ENCODE data around the gene USP30.
"Not testable (repeated sequence)": the region's sequence is repeated elsewhere in the genome, so short reads cannot be mapped to it uniquely, and the experiment has no call there.

USP30 gene

DNA sequence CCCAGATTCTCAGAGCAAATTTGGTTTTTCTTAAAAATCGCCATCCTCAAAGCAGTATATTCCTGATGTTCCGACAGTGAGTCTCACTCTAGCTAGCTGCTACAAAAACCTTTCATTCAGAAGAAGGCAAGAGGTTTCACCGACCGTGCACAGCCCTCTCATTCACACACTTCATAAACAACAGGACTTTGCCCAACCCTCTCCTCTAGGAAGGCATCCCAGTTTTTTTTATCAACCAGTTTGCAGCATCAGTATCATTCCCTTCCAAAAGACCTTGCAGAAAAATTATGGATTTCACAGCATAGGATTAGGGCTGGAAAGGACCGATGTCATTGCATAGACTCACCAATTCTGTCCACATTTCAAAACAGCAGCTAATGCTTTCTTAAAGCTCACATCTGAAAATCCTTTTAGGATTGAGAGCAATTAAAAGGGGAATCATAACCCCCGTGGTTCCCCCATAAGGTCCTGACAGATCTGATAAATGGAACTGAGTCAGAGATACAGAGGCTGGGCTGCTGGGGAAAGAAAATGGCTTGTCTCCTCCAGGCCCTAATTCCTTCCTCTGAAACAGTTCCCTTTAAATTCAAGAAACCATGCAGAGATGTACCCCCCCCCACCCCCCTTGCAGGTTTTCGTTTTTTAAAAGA is 32.1 kb upstream of the USP30 start:
- Histone ChIP-seq H3K4me1 (ENCODE audit: low read depth, poor library complexity, severe bottlenecking) (no peaks in the 10 kb centered on the region), H3K4me3 (IDR thresholded peaks at IDR 0.05; ENCODE audit: insufficient read depth, low read depth, low read length) (no peak overlapping the region)

DNA sequence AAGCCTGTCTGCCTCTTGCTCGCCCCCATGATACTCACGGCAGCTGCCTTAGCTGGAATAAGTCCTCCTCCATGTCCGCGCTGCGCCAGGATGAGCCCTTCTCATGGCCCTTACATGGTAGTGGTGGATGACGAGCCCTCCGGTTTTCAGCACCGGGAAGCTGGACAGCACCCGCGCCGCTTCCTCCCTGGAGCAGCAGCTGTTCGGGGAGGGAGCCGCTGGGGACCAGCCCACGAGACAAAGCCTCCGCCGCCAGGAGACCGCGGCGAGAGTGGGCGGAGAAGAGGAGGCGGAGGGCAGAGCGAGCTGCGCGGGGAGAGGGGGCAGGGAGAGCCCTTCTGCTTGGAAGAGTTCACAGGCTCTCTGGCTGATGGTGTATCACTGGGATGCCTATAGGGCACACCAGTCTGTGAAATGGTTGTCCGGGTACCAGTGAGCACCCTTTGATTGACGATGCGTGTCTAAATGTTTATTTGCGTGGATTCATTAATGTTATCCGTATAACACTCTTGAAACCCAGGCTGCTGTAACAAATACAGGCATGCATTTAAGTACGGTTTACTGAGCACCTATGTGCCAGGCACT is 31.5 kb upstream of the USP30 start, which contains the start of gene SVOP:
SVOP (minus strand) TSS at position 273 of the 585 bp plus-strand sequence; CDS start at position 73, 200 bp downstream.
- H3K4me2 ChIP-seq: no peak within 1 kb of the TSS; the same call in 1 of the 2 replicates

More for the DNA sequence above, 32.1 kb upstream of the USP30 start:
- Histone ChIP-seq H3K4me2 (no peak overlapping the region), H3K27ac (no peak overlapping the region), H3K27me3 (ENCODE audit: insufficient read depth, low read depth) (no peaks in the 10 kb centered on the region), H3K79me2 (ENCODE audit: insufficient read depth, low read depth) (no peaks in the 10 kb centered on the region), H4K20me1 (ENCODE audit: insufficient read depth) (no peaks in the 10 kb centered on the region), H3K36me3 (ENCODE audit: insufficient read depth) (no peaks in the 10 kb centered on the region), H2AFZ (ENCODE audit: low read depth) (no peak overlapping the region), H3K9ac (no peak overlapping the region)
- TF ChIP-seq, protein P1, sequence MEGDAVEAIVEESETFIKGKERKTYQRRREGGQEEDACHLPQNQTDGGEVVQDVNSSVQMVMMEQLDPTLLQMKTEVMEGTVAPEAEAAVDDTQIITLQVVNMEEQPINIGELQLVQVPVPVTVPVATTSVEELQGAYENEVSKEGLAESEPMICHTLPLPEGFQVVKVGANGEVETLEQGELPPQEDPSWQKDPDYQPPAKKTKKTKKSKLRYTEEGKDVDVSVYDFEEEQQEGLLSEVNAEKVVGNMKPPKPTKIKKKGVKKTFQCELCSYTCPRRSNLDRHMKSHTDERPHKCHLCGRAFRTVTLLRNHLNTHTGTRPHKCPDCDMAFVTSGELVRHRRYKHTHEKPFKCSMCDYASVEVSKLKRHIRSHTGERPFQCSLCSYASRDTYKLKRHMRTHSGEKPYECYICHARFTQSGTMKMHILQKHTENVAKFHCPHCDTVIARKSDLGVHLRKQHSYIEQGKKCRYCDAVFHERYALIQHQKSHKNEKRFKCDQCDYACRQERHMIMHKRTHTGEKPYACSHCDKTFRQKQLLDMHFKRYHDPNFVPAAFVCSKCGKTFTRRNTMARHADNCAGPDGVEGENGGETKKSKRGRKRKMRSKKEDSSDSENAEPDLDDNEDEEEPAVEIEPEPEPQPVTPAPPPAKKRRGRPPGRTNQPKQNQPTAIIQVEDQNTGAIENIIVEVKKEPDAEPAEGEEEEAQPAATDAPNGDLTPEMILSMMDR (conservative IDR thresholded peaks at IDR 0.05; ENCODE audit: low read depth, low read length): no peak

GRCh38 chr12:109027767-109028166 is 24.6 kb upstream of the USP30 start:
- H3K27ac ChIP-seq: no peak overlapping the region
- TF ChIP-seq, protein P1 (conservative IDR thresholded peaks at IDR 0.05; ENCODE audit: low read depth, low read length): no peak

More for the DNA sequence above, 31.5 kb upstream of the USP30 start, which contains the start of gene SVOP:
- no peak within 1 kb of the TSS for H2AFZ ChIP-seq (ENCODE audit: low read depth)
- H3K27ac ChIP-seq: no peak within 1 kb of the TSS
- no peaks in the 10 kb centered on the region for H4K20me1 ChIP-seq (ENCODE audit: insufficient read depth)
- H3K36me3 ChIP-seq (ENCODE audit: insufficient read depth): no peaks in the 10 kb centered on the region
- no peaks in the 10 kb centered on the region for H3K79me2 ChIP-seq (ENCODE audit: insufficient read depth, low read depth)
- no peak within 1 kb of the TSS for H3K9ac ChIP-seq
- H3K4me1 ChIP-seq (ENCODE audit: low read depth, poor library complexity, severe bottlenecking): no peaks in the 10 kb centered on the region
- no peaks in the 10 kb centered on the region for H3K27me3 ChIP-seq (ENCODE audit: insufficient read depth, low read depth)
- TF ChIP-seq, protein P1 (conservative IDR thresholded peaks at IDR 0.05; ENCODE audit: low read depth, low read length): no peak
- no peak within 1 kb of the TSS for H3K4me3 ChIP-seq (IDR thresholded peaks at IDR 0.05; ENCODE audit: insufficient read depth, low read depth, low read length)

DNA sequence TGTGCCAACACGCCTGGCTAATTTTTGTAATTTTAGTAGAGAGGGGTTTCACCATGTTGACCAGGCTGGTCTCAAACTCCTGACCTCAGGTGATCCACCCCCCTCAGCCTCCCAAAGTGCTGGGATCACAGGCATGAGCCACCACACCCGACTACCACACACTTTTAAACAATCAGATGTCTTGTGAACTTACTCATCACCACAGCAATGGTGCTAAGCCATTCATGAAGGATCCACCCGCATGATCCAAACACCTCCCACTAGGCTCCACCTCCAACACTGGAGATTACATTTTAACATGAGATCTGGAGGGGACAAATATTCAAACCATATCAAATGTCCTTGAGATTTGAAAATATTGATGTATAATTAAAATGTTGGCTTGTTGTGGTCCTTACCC is 23.8 kb upstream of the USP30 start:
- H4K20me1 ChIP-seq (ENCODE audit: insufficient read depth); H3K27me3 ChIP-seq (ENCODE audit: insufficient read depth, low read depth); H3K4me1 ChIP-seq (ENCODE audit: low read depth, poor library complexity, severe bottlenecking); H2AFZ ChIP-seq (ENCODE audit: low read depth); H3K4me2 ChIP-seq; H3K4me3 ChIP-seq (IDR thresholded peaks at IDR 0.05; ENCODE audit: insufficient read depth, low read depth, low read length); H3K27ac ChIP-seq; H3K9ac ChIP-seq; H3K79me2 ChIP-seq (ENCODE audit: insufficient read depth, low read depth); H3K36me3 ChIP-seq (ENCODE audit: insufficient read depth): not testable (repeated sequence)

More at GRCh38 chr12:109027767-109028166, 24.6 kb upstream of the USP30 start:
- no peak overlapping the region for H3K4me3 ChIP-seq (IDR thresholded peaks at IDR 0.05; ENCODE audit: insufficient read depth, low read depth, low read length)
- no peak overlapping the region for H3K9ac ChIP-seq
- H3K27me3 ChIP-seq (ENCODE audit: insufficient read depth, low read depth): no peaks in the 10 kb centered on the region
- no peak overlapping the region for H2AFZ ChIP-seq (ENCODE audit: low read depth)
- H3K4me1 ChIP-seq (ENCODE audit: low read depth, poor library complexity, severe bottlenecking): no peaks in the 10 kb centered on the region
- no peaks in the 10 kb centered on the region for H3K79me2 ChIP-seq (ENCODE audit: insufficient read depth, low read depth)
- H4K20me1 ChIP-seq (ENCODE audit: insufficient read depth): no peaks in the 10 kb centered on the region
- no peak overlapping the region for H3K4me2 ChIP-seq
- H3K36me3 ChIP-seq (ENCODE audit: insufficient read depth): no peaks in the 10 kb centered on the region

DNA sequence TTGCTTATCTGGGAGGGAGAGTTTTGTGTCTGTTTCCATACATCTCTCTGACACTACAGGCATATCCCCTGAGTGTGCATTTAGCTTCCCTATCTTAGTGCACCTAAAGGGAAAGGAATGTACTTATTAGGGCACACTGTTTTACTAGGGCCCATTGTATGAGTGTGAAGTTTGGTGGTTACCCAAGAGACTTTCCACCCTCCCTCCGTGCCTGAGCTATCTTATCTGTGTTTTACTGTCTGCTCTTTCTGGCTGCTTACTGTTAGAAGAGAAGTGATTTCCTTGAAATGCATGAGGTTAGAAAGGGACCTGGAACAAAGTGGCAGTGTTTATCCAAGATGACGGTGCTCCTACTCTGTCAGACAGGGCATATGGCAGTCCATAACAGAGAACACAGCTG is 23.0 kb upstream of the USP30 start:
- no peak overlapping the region for H2AFZ ChIP-seq (ENCODE audit: low read depth)
- H3K4me2 ChIP-seq: no peak overlapping the region
- H3K4me1 ChIP-seq (ENCODE audit: low read depth, poor library complexity, severe bottlenecking): no peaks in the 10 kb centered on the region
- TF ChIP-seq, protein P1 (conservative IDR thresholded peaks at IDR 0.05; ENCODE audit: low read depth, low read length): no peak
- no peaks in the 10 kb centered on the region for H3K36me3 ChIP-seq (ENCODE audit: insufficient read depth)
- H4K20me1 ChIP-seq (ENCODE audit: insufficient read depth): no peaks in the 10 kb centered on the region
- H3K9ac ChIP-seq: no peak overlapping the region
- H3K27ac ChIP-seq: no peak overlapping the region
- H3K4me3 ChIP-seq (IDR thresholded peaks at IDR 0.05; ENCODE audit: insufficient read depth, low read depth, low read length): no peak overlapping the region
- no peaks in the 10 kb centered on the region for H3K27me3 ChIP-seq (ENCODE audit: insufficient read depth, low read depth)
- H3K79me2 ChIP-seq (ENCODE audit: insufficient read depth, low read depth): no peaks in the 10 kb centered on the region

All from KMS-11 (cell line).